IPS-20b (cell line): Measurements from ENCODE around the gene PRKCD.
"Not testable (repeated sequence)": the region's sequence is repeated elsewhere in the genome, so short reads cannot be mapped to it uniquely, and the experiment has no call there.

Experiments used
- H3K27ac ChIP-seq: one replicate; pipeline ENCODE4 v1.5.1; 2013; ENCODE audit warnings: low read length
- H3K27me3 ChIP-seq: 2 replicates; pipeline ENCODE4 v1.6.1; 2013; ENCODE audit warnings: mild to moderate bottlenecking, low read length, inconsistent platforms; ENCODE audit not compliant: insufficient read depth
- H3K36me3 ChIP-seq: 2 replicates; pipeline ENCODE4 v1.6.1; 2013; ENCODE audit warnings: low read depth, mild to moderate bottlenecking, inconsistent platforms, low read length, moderate library complexity; ENCODE audit not compliant: insufficient read depth
- H3K4me1 ChIP-seq: 2 replicates; pipeline ENCODE4 v1.6.1; 2013; ENCODE audit warnings: mild to moderate bottlenecking, control low read depth, inconsistent platforms, low read length, moderate library complexity; ENCODE audit not compliant: insufficient read depth
- H3K4me3 ChIP-seq: 2 replicates; pipeline ENCODE4 v1.5.1; 2013; ENCODE audit warnings: mild to moderate bottlenecking, low read length, inconsistent platforms
- H3K9ac ChIP-seq: 2 replicates; pipeline ENCODE4 v1.6.1; 2013; ENCODE audit warnings: low read depth, mild to moderate bottlenecking, inconsistent platforms, low read length, moderate library complexity
- H3K9me3 ChIP-seq: 2 replicates; pipeline ENCODE4 v1.6.1; 2013; ENCODE audit warnings: mild to moderate bottlenecking, low read depth, low read length, inconsistent platforms; ENCODE audit not compliant: insufficient read depth

Gene PRKCD

GRCh38 chr3:53142986-53143385 lies 18.0 kb upstream of the PRKCD start:
- Histone ChIP-seq H3K9ac (no peak overlapping the region), H3K36me3 (no peaks in the 10 kb centered on the region), H3K27me3 (no peaks in the 10 kb centered on the region), H3K9me3 (no peaks in the 10 kb centered on the region), H3K27ac (no peak overlapping the region), H3K4me1 (no peaks in the 10 kb centered on the region), H3K4me3 (no peak overlapping the region)

GRCh38 chr3:53144446-53144845 lies 16.6 kb upstream of the PRKCD start:
- H3K9ac ChIP-seq: no peak overlapping the region
- no peak overlapping the region for H3K27ac ChIP-seq
- no peak overlapping the region for H3K4me3 ChIP-seq
- no peaks in the 10 kb centered on the region for H3K36me3 ChIP-seq
- H3K9me3 ChIP-seq: no peaks in the 10 kb centered on the region
- H3K27me3 ChIP-seq: no peaks in the 10 kb centered on the region
- no peaks in the 10 kb centered on the region for H3K4me1 ChIP-seq

GRCh38 chr3:53144862-53145712 lies 15.9 kb upstream of the PRKCD start:
- Histone ChIP-seq H3K4me3 (no peak overlapping the region), H3K27me3 (no peaks in the 10 kb centered on the region), H3K9ac (no peak overlapping the region), H3K36me3 (no peaks in the 10 kb centered on the region), H3K27ac (no peak overlapping the region), H3K4me1 (no peaks in the 10 kb centered on the region), H3K9me3 (no peaks in the 10 kb centered on the region)

- Histone ChIP-seq H3K27ac (no peak overlapping the region), H3K4me1 (no peaks in the 10 kb centered on the region), H3K9me3 (no peaks in the 10 kb centered on the region), H3K9ac (no peak overlapping the region), H3K4me3 (no peak overlapping the region), H3K27me3 (no peaks in the 10 kb centered on the region), H3K36me3 (no peaks in the 10 kb centered on the region)
Measured at GRCh38 chr3:53145713-53146080, 15.3 kb upstream of the PRKCD start.

DNA sequence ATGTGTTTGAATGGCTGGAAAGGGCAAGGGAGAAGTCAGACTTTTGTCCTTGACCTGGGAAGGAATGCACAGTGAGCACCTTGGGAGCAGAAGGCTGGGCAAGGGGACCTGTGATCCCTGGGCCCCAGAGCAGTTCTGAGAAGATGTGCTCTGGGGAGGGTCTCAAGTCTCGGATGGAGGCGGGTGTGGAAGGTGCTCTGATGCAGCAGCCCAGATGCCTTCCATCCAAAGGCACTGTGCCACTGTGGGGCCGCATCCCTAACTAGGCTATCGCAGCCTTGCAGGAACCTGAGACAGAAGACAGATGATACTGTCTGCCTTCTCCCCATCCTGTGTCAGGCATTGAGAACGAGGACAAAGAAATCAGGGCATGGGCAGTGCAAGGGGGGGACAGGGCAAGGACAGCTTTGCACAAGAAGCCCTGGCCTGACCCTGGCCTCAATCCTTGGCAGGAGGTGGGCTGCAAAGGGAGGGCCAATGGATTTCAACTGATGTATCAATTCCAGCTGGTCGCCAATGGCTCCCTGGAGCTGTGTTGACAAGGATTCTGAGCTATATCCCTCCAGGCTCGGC lies 14.6 kb upstream of the PRKCD start:
- H3K27me3 ChIP-seq: no peaks in the 10 kb centered on the region
- H3K27ac ChIP-seq: no peak overlapping the region
- H3K4me3 ChIP-seq: no peak overlapping the region
- no peaks in the 10 kb centered on the region for H3K4me1 ChIP-seq
- H3K9ac ChIP-seq: no peak overlapping the region
- H3K36me3 ChIP-seq: no peaks in the 10 kb centered on the region
- H3K9me3 ChIP-seq: no peaks in the 10 kb centered on the region

- H3K4me3 ChIP-seq: no peak overlapping the region
- no peaks in the 10 kb centered on the region for H3K36me3 ChIP-seq
- no peak overlapping the region for H3K27ac ChIP-seq
- no peak overlapping the region for H3K9ac ChIP-seq
- no peaks in the 10 kb centered on the region for H3K9me3 ChIP-seq
- no peaks in the 10 kb centered on the region for H3K4me1 ChIP-seq
- H3K27me3 ChIP-seq: no peaks in the 10 kb centered on the region
Measured at GRCh38 chr3:53147151-53147902, 13.7 kb upstream of the PRKCD start.

DNA sequence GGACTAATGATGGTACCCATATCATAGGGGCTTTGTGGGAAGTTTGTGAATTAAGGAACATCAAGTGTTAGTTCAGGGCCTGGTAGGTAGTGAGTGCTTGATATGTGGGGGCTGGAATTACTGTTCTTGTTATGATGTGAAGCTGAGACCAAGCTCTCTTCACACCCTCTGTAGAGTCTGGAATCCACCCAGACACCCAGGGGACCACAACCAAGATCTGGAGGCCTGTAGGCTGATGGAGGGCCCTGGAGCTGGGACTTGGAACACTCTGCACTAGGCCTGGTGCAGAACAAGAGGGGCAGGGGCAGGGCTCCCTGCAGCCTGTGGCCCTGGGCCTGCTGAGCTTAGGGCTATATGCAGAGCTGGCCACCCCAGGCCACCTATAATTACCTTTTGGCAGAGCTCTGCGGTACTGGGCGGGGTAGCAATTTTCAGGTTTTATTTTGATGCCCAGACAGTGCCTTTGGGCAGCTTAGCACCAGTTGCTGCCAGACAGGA lies 13.1 kb upstream of the PRKCD start:
- Histone ChIP-seq H3K27ac (no peak overlapping the region), H3K4me1 (no peaks in the 10 kb centered on the region), H3K27me3 (no peaks in the 10 kb centered on the region), H3K9me3 (no peaks in the 10 kb centered on the region), H3K9ac (no peak overlapping the region), H3K4me3 (no peak overlapping the region), H3K36me3 (no peaks in the 10 kb centered on the region)

GRCh38 chr3:53149006-53149690 lies 11.9 kb upstream of the PRKCD start:
- no peaks in the 10 kb centered on the region for H3K36me3 ChIP-seq

DNA sequence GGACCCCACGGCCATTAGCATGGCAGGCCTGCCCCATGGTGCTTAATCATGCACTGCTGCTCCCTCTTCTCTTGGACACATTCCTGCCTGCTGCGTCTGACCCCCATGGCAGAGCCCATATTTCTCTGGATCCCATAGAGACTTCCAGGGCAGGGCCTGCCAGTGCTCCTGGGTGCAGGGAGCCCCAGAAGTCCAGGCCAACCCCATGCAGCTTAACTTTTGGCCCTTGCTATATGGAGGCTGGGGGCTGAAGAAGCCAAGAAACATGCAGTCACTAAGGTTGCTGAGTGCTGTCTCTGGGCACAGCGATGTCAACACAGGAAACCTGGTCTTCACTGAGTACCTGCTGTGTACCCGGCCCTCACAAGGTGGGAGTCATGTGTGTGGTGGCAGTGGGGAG lies 11.3 kb upstream of the PRKCD start:
- no peak overlapping the region for H3K4me3 ChIP-seq
- no peaks in the 10 kb centered on the region for H3K27me3 ChIP-seq
- no peaks in the 10 kb centered on the region for H3K4me1 ChIP-seq
- no peaks in the 10 kb centered on the region for H3K9me3 ChIP-seq
- H3K9ac ChIP-seq: no peak overlapping the region
- no peaks in the 10 kb centered on the region for H3K36me3 ChIP-seq
- H3K27ac ChIP-seq: no peak overlapping the region

More at GRCh38 chr3:53149006-53149690, 11.9 kb upstream of the PRKCD start:
- Histone ChIP-seq H3K4me3 (no peak overlapping the region), H3K27me3 (no peaks in the 10 kb centered on the region), H3K9ac (no peak overlapping the region), H3K27ac (no peak overlapping the region), H3K9me3 (no peaks in the 10 kb centered on the region), H3K4me1 (no peaks in the 10 kb centered on the region)

DNA sequence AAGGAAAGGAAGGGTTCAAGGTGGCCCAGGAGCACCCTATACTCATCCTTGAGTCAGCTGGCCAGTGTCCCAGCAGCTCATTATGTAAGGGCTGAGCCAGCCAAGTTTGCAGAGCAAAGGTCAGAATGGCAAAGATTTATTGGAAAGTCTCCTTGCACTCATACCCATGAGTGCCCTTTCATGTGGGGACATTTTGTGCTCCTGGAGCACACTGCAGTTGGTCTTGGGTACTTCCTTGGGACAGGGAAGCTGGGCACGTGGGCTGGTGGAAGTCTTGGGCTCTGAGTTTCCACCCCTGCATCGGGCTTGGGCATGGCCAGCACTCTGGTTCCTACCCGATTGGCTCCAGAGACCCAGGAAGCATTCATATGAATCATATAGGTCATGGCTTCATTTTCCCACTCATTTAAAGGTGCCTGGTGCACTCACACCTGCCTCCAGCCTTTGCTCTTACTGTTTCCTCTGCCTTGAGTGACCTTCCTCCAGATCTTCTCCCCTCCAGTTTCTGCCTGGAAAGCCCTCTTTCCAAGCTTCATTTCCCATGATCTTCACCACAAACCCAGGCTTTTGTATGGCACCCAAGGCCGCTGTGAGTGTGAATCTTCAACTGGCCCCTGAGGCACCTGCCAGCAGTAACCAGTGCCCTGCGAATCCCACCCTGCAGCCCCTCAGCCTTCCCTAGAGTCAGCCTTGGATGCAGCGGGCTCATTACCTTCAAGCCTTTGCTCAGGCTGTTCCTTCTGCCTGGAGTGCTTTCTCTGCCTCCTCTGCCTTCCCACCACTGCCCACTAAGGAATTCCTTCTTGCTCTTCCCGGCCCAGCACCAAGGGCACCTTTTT lies 10.5 kb upstream of the PRKCD start:
- H3K9ac ChIP-seq: no peak overlapping the region
- H3K27ac ChIP-seq: no peak overlapping the region
- H3K4me1 ChIP-seq: no peaks in the 10 kb centered on the region
- H3K27me3 ChIP-seq: no peaks in the 10 kb centered on the region
- H3K4me3 ChIP-seq: no peak overlapping the region
- H3K36me3 ChIP-seq: no peaks in the 10 kb centered on the region
- no peaks in the 10 kb centered on the region for H3K9me3 ChIP-seq

- not testable (repeated sequence) for H3K36me3 ChIP-seq, H3K4me1 ChIP-seq
Measured at GRCh38 chr3:53151086-53151438, 9.9 kb upstream of the PRKCD start.

More at GRCh38 chr3:53151086-53151438, 9.9 kb upstream of the PRKCD start:
- H3K27me3 ChIP-seq, H3K27ac ChIP-seq, H3K4me3 ChIP-seq, H3K9me3 ChIP-seq, H3K9ac ChIP-seq: not testable (repeated sequence)
